Suprapubic skin (tissue), 3 donors: ENCODE results near the gene STK24.

ENCODE experiments used
- CTCF ChIP-seq, 2 donors: fragments of 200-600 bp in 1 of 2; fragments of 450-650 bp in 1 of 2; sonication (generic) in 1 of 2; IDR thresholded peaks; one replicate each; pipeline ENCODE4 v1.5.1; 2016 to 2019; ENCODE audit warnings: antibody characterized with exemption in 2 of 2, mild to moderate bottlenecking in 1 of 2, moderate library complexity in 1 of 2
- POLR2A ChIP-seq, 2 donors: fragments of 450-650 bp; IDR thresholded peaks; one replicate each; pipeline ENCODE4 v1.6.1; 2017; ENCODE audit warnings: antibody characterized with exemption in 2 of 2, mild to moderate bottlenecking in 2 of 2, moderate library complexity in 2 of 2

GRCh38 chr13:98609756-98610155 lies 32.8 kb upstream of the STK24 start:
- TF ChIP-seq POLR2A (IDR thresholded peaks at IDR 0.05) (no peak), CTCF (IDR thresholded peaks at IDR 0.05) (no peak)
